ENCODE data around the gene ISY1.
A peak's percentile ranks its signal among the peaks of the same experiment; 100 is the strongest.
"Not testable (repeated sequence)": the region's sequence is repeated elsewhere in the genome, so short reads cannot be mapped to it uniquely, and the experiment has no call there.

The ISY1 gene

GRCh38 chr3:129166579-129167332, 5.9 kb upstream of the ISY1 start:
- no peak for DNase-seq

DNA sequence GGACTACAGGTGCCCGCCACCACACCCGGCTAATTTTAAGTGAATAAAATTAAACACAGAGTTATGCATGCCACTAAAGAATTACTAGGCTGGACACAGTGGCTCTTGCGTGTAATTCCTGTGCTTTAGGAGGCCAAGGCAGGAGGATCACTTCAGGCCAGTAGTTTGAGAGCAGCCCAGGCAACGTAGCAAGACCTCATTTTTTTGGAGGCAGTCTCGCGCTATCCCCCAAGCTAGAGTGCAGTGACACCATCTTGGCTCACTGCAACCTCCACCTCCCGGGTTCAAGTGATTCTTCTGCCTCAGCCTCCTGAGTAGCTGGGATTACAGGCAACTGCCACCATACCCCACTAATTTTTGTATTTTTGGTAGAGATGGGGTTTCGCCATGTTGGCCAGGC, 4.7 kb upstream of the ISY1 start:
- not testable (repeated sequence) for DNase-seq

- no peak for DNase-seq
These were observed 3.6 kb upstream of the ISY1 start for GRCh38 chr3:129164500-129164899.

- no peak for DNase-seq
These were observed 2.1 kb upstream of the ISY1 start for GRCh38 chr3:129162729-129163579.

DNA sequence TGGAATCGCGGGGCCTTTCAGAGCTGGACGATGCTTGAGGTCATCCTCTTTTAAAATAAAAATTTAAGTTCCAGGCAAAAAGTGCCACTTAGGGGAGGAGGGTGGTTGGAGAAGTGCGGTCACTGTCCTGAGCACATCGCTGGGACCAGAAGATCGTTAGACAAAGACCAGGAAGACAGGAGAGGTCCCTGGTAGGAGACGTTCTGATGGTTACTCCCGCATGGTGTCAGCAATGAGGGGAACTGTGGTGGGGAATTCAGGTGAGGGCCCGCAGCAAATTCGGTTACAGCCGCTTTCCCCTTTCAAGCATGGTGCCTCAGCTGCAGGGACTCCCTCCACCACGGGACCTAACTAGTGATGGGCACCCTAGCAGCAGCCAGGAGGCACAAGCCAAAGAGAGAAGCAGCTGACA, 1.0 kb upstream of the ISY1 start:
- no peak for DNase-seq

GRCh38 chr3:129144786-129145185, 16.1 kb downstream of the ISY1 start:
- no peak for DNase-seq

DNA sequence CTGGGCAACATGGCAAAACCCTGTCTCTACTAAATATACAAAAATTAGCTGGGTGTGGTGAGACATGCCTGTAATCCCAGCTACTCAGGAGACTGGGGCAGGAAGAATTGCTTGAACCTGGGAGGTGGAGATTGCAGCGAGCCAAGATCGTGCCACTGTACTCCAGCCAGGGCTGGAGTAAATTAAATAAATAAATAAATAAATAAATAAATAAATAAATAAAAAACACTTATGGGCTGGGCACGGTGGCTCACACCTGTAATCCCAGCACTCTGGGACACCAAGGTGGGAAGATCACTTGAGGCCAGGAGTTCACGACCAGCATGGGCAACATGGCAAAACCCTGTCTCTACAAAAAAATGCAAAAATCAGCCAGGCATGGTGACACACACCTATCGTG, 19.9 kb downstream of the ISY1 start:
- DNase-seq = not testable (repeated sequence)

- DNase-seq = no peak
These were observed 21.0 kb downstream of the ISY1 start for GRCh38 chr3:129139911-129140310.

DNA sequence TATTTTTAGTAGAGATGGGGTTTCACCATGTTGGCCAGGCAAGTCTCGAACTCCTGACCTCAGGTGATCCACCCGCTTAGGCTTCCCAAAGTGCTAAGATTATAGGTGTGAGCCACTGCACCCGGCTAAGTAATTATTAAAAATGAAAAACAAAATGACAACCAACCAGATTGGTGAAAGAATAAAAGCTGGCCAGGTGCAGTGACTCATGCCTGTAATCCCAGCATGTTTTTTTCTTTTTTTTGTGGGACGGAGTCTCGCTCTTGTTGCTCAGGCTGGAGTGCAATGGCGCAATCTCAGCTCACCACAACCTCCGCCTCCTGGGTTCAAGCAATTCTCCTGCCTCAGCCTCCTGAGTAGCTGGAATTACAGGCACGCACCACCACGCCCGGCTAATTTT, 24.6 kb downstream of the ISY1 start:
- DNase-seq = not testable (repeated sequence)

DNA sequence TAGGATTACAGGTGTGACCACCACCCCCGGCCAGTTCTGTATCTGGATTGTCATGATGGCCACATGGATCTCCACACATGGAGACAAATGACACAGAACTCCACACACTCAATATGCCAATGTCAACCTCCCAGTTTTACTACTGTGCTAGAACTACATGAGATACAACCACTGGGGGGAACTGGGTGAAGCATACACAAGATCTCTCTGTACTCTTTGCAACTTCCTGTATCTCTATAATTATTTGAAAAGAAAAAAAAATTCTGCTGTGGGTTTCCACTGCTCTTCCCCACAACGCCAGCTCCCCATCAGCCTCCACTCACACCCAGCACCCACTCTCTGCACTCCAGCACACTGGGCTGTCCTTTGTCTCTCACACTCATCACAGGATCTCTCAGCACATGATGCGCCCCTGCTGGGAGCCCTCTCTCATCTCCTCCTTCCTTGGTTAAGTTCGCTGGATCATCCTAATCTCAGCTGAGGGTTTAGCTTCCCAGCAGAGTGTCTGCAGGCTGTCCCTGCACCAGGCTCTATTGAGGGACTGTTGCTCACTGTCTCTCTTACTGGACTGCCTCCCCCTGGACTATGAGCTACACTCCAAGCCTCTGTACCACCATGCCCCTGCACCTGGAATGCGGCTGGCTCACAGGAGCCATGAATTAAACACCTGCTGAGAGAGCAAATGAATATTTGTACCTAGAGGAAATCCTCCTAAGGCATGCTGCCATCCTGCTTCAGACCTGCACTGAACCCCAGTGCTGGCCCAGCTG, 28.6 kb downstream of the ISY1 start:
- no peak for DNase-seq

DNA sequence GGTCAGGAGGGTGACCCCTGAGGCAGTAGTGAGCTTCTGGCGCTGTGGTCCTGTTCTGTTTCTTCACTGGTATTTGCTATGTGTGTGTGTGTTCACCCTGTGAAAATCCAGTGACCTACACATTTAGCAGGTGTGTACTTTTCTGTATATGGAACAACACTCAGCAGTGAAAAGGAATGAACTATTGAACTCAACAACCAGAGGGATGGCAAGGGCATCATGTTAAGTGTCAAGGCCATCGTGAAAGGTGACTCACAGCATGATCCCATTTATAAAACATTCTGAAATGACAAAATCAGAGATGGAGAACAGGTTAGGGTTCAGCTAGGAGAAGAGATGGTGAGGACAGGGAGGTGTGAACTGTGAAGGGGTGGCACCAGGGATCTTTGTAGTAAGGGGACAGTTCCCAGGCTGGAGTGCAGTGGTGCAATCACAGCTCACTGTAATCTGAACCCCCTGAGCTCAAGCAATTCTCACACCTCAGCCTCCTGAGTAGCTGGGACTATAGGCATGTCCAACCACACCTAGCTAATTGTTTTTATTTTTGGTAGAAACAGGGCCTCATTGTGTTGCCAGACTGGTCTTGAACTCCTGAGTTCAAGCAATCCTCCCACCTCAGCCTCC, 29.3 kb downstream of the ISY1 start:
- no peak for DNase-seq

DNA sequence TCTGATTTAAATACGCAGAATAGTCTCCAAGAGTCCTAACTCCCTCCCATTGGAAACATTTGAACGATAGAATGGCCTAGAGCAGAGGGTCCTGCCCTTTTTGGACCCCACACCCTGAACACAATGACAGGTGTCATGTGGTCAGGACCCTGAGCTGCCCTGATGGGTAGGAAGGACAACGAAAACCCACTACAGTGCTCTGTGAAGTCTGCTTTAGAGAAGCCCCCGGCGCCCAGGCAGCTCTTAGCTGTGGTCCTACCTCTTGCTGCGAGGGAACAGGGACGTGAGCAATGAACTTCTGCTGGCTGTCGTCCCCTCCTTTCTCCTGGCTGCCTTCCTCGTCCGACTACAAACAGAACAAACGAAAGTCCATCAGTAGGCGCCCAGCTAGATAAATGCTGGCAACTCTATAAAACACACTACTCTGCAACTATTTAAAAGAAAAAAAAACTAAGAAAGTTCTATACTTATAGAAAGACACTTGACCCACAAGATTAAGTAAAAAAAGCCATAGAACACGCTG, 30.5 kb downstream of the ISY1 start:
- DNase-seq = no peak

GRCh38 chr3:129128357-129129155, 32.3 kb downstream of the ISY1 start:
- no peak for DNase-seq

DNA sequence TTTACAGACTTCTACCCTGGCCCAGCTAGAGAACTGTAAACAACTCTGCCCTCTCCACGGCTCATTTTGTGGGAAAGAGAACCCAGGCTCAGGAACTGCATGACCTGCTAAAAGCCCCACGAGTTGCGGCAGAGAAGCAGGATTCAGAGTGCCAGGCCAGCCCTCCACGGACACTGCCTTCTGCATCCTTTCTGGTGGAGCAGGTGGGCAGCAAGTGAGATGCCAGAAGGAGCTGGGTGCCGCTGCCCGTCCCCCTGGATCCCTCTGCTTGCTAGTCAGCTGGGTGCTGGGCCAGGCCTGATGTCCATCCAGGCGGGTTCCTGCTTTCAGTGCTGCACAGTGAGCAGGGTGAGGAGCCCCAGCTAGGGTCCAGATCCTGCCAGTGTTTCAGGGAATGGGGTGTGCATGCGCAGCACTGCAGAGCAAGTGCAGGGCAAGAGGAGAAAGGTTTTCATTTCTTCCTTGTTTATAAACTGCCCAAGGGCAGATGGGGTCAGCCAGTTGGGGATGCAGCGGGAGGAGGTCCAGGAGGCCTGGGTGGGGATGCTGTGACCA, 34.1 kb downstream of the ISY1 start:
- DNase-seq = no peak

GRCh38 chr3:129123314-129124060, 37.4 kb downstream of the ISY1 start:
- no peak for DNase-seq

- DNase-seq = no peak
These were observed 38.4 kb downstream of the ISY1 start for GRCh38 chr3:129122412-129123011.

- DNase-seq = peak; percentile 91
These were observed 39.0 kb downstream of the ISY1 start, which contains the start of gene RAB43 for GRCh38 chr3:129121792-129122411. Gene RAB43 (minus strand): TSS chr3:129121804. CDS start chr3:129121489, 315 bp downstream.

- peak; percentile 53 for DNase-seq
These were observed 39.7 kb downstream of the ISY1 start for GRCh38 chr3:129121016-129121791.

All from CD4-positive, alpha-beta T cell treated with Interleukin-6 for 4 hours (primary cell).